ENCODE results near the gene BICC1. TPM values are rescaled to one million over a fixed set of nuclear protein-coding genes. Genes with fewer than 3 reads are reported as not detected.

BICC1 gene, protein sequence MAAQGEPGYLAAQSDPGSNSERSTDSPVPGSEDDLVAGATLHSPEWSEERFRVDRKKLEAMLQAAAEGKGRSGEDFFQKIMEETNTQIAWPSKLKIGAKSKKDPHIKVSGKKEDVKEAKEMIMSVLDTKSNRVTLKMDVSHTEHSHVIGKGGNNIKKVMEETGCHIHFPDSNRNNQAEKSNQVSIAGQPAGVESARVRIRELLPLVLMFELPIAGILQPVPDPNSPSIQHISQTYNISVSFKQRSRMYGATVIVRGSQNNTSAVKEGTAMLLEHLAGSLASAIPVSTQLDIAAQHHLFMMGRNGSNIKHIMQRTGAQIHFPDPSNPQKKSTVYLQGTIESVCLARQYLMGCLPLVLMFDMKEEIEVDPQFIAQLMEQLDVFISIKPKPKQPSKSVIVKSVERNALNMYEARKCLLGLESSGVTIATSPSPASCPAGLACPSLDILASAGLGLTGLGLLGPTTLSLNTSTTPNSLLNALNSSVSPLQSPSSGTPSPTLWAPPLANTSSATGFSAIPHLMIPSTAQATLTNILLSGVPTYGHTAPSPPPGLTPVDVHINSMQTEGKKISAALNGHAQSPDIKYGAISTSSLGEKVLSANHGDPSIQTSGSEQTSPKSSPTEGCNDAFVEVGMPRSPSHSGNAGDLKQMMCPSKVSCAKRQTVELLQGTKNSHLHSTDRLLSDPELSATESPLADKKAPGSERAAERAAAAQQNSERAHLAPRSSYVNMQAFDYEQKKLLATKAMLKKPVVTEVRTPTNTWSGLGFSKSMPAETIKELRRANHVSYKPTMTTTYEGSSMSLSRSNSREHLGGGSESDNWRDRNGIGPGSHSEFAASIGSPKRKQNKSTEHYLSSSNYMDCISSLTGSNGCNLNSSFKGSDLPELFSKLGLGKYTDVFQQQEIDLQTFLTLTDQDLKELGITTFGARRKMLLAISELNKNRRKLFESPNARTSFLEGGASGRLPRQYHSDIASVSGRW
- not detected for total RNA-seq

DNA sequence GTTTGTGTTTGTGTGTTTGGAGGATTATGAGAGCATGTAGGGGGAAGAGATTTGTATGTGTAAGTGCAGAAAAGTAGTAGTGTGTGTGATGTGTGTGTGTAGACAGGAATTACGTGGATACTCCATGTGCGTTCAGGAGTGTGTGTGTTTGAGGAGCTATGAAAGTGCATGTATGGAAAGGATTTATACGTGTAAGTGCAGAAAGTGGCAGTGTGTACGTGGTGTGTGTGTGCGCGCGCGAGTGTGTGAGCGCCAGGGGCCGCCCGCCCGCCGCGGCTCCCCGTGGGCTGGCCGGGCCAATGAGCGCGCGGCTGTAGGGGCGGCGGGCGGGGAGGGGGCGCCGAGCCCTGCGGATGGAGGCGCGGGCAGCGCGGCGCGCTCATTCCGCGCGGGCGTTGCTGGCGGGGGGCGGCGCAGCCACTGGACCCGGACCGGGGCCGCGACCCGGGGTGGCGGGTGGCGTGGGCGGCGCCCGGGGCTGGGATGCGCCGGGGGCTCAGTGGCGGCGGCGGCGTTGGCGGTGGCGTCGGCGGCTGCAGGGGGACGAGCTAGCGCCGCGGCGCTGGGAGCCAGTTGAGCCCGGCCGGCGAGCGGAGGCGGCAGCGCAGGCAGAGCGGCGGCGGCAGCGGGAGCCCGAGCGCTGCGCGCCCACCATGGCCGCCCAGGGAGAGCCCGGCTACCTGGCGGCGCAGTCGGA lies at the start of gene BICC1:
Gene BICC1, plus strand, starts transcription at position 382 of the 697 bp plus-strand sequence. Its CDS starts 272 bp downstream, at position 654.
- Mint-ChIP-seq H3K4me1 (ENCODE audit: low read depth) (peaks cover 10% of the 10 kb centered on the region), H3K9me3 (no peaks in the 10 kb centered on the region), H3K4me3 (peak within 1 kb of the TSS; percentile 64), H3K36me3 (ENCODE audit: insufficient read depth) (no peaks in the 10 kb centered on the region), H3K27me3 (ENCODE audit: low read depth) (peaks cover 21% of the 10 kb centered on the region)
- ATAC-seq (peak; percentile 57 to 66), DNase-seq (no peak)

- ATAC-seq: no peak
- no peak for DNase-seq
- H3K4me3 Mint-ChIP-seq: no peak overlapping the region
- H3K36me3 Mint-ChIP-seq (ENCODE audit: insufficient read depth): no peaks in the 10 kb centered on the region
- peaks cover 14% of the 10 kb centered on the region for H3K9me3 Mint-ChIP-seq
- H3K4me1 Mint-ChIP-seq (ENCODE audit: low read depth): no peaks in the 10 kb centered on the region
- H3K27me3 Mint-ChIP-seq (ENCODE audit: low read depth): peaks cover 19% of the 10 kb centered on the region
Measured at GRCh38 chr10:58464956-58465355, 47.7 kb upstream of the BICC1 start.

DNA sequence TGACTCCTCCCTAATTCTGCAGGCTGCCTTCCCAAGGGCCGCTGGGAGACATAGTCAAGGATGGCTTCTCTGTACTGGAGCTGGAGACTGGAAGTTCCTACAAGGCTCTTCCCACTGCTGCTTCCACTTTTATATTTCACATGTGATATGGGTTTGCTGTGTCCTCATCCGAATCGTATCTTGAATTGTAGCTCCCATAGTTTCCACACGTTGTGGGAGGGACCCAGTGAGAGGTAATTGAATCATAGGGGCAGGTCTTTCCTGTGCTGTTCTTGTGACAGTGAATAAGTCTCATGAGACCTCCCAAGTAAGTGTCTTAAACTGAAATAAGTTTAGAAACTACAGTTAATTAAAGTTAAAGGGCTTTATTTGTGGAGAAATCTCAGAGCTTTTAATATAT lies 47.0 kb upstream of the BICC1 start:
- Mint-ChIP-seq H3K9me3 (peaks cover 14% of the 10 kb centered on the region), H3K4me3 (no peak overlapping the region), H3K36me3 (ENCODE audit: insufficient read depth) (no peaks in the 10 kb centered on the region), H3K27me3 (ENCODE audit: low read depth) (peaks cover 19% of the 10 kb centered on the region), H3K4me1 (ENCODE audit: low read depth) (no peaks in the 10 kb centered on the region)
- ATAC-seq: no peak
- DNase-seq: no peak

GRCh38 chr10:58467931-58468635 lies 44.6 kb upstream of the BICC1 start:
- Mint-ChIP-seq H3K9me3 (peaks cover 5% of the 10 kb centered on the region), H3K4me3 (no peak overlapping the region), H3K36me3 (ENCODE audit: insufficient read depth) (no peaks in the 10 kb centered on the region), H3K4me1 (ENCODE audit: low read depth) (no peaks in the 10 kb centered on the region), H3K27me3 (ENCODE audit: low read depth) (peaks cover 14% of the 10 kb centered on the region)
- ATAC-seq: no peak
- DNase-seq: no peak

- H3K27me3 Mint-ChIP-seq (ENCODE audit: low read depth): peaks cover 5% of the 10 kb centered on the region
- no peaks in the 10 kb centered on the region for H3K4me1 Mint-ChIP-seq (ENCODE audit: low read depth)
- H3K4me3 Mint-ChIP-seq: no peak overlapping the region
- no peaks in the 10 kb centered on the region for H3K36me3 Mint-ChIP-seq (ENCODE audit: insufficient read depth)
- DNase-seq (no peak), ATAC-seq (no peak)
- H3K9me3 Mint-ChIP-seq: no peaks in the 10 kb centered on the region
Measured at GRCh38 chr10:58473976-58474375, 38.7 kb upstream of the BICC1 start.

- H3K36me3 Mint-ChIP-seq (ENCODE audit: insufficient read depth): no peaks in the 10 kb centered on the region
- H3K4me3 Mint-ChIP-seq: no peak overlapping the region
- no peak for DNase-seq
- no peak for ATAC-seq
- H3K4me1 Mint-ChIP-seq (ENCODE audit: low read depth): no peaks in the 10 kb centered on the region
- H3K27me3 Mint-ChIP-seq (ENCODE audit: low read depth): peaks cover 5% of the 10 kb centered on the region
- no peaks in the 10 kb centered on the region for H3K9me3 Mint-ChIP-seq
Measured at GRCh38 chr10:58475322-58476277, 37.1 kb upstream of the BICC1 start.

- H3K9me3 Mint-ChIP-seq: no peaks in the 10 kb centered on the region
- ATAC-seq (no peak), DNase-seq (no peak)
- peaks cover 5% of the 10 kb centered on the region for H3K27me3 Mint-ChIP-seq (ENCODE audit: low read depth)
- no peaks in the 10 kb centered on the region for H3K36me3 Mint-ChIP-seq (ENCODE audit: insufficient read depth)
- H3K4me3 Mint-ChIP-seq: no peak overlapping the region
- H3K4me1 Mint-ChIP-seq (ENCODE audit: low read depth): no peaks in the 10 kb centered on the region
Measured at GRCh38 chr10:58477122-58477521, 35.5 kb upstream of the BICC1 start.

DNA sequence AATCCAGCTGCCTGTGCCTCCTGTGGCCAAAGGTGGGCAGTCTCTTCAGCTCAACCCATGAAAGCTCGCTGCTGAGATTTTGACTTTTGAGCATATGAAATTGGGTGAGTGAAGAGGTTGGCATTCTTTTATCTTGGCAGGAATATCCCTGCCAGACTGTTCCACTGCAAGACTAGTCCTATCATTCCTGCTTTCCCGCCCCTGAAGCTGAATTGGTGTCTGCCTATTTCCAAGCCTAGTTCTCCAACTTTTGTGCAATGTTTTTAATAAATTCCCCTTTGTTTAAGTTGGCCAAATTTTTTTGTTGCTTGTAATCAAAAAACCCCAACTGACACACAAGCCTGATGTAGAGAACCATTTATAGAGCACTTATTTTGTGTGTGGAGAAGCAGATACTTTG lies 34.8 kb upstream of the BICC1 start:
- ATAC-seq: no peak
- Mint-ChIP-seq H3K27me3 (ENCODE audit: low read depth) (peaks cover 5% of the 10 kb centered on the region), H3K4me3 (no peak overlapping the region), H3K36me3 (ENCODE audit: insufficient read depth) (no peaks in the 10 kb centered on the region), H3K4me1 (ENCODE audit: low read depth) (no peaks in the 10 kb centered on the region), H3K9me3 (no peaks in the 10 kb centered on the region)
- no peak for DNase-seq

- no peaks in the 10 kb centered on the region for H3K36me3 Mint-ChIP-seq (ENCODE audit: insufficient read depth)
- ATAC-seq: no peak
- peaks cover 5% of the 10 kb centered on the region for H3K27me3 Mint-ChIP-seq (ENCODE audit: low read depth)
- H3K4me3 Mint-ChIP-seq: no peak overlapping the region
- no peaks in the 10 kb centered on the region for H3K9me3 Mint-ChIP-seq
- no peak for DNase-seq
- no peaks in the 10 kb centered on the region for H3K4me1 Mint-ChIP-seq (ENCODE audit: low read depth)
Measured at GRCh38 chr10:58479045-58479444, 33.6 kb upstream of the BICC1 start.

- H3K9me3 Mint-ChIP-seq: no peaks in the 10 kb centered on the region
- no peaks in the 10 kb centered on the region for H3K36me3 Mint-ChIP-seq (ENCODE audit: insufficient read depth)
- no peak overlapping the region for H3K4me3 Mint-ChIP-seq
- DNase-seq (no peak), ATAC-seq (no peak)
- H3K27me3 Mint-ChIP-seq (ENCODE audit: low read depth): peaks cover 5% of the 10 kb centered on the region
- no peaks in the 10 kb centered on the region for H3K4me1 Mint-ChIP-seq (ENCODE audit: low read depth)
Measured at GRCh38 chr10:58480321-58480720, 32.4 kb upstream of the BICC1 start.

DNA sequence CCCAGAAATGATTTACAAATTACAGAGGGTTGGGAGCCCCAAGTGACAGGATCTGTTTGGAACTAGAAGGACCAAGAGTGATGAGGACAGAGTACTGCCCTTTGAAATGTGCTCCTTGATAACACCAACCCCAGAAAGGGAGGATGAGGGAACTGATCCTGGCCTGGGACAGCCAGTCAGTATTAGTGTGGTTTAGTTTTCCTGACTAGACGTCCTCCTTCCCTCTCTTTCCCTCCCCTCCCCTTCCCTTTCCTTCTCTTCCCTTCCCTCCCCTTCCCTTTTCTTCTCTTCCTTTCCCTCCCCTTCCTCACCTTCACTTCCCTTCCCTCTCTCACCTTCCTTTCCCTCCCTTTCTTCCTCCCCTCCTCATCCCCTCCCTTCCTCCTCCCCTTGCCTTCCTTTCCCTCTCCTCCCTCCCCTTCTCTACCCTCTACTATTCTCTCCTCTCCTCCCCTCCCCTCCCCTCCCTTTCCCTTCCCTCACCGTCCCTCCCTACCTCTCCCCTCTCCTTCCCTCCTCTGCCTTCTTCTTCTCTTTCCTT lies 31.0 kb upstream of the BICC1 start:
- no peaks in the 10 kb centered on the region for H3K4me1 Mint-ChIP-seq (ENCODE audit: low read depth)
- H3K27me3 Mint-ChIP-seq (ENCODE audit: low read depth): peaks cover 3% of the 10 kb centered on the region
- no peak for ATAC-seq
- no peaks in the 10 kb centered on the region for H3K36me3 Mint-ChIP-seq (ENCODE audit: insufficient read depth)
- no peak overlapping the region for H3K4me3 Mint-ChIP-seq
- DNase-seq: no peak
- H3K9me3 Mint-ChIP-seq: no peaks in the 10 kb centered on the region

DNA sequence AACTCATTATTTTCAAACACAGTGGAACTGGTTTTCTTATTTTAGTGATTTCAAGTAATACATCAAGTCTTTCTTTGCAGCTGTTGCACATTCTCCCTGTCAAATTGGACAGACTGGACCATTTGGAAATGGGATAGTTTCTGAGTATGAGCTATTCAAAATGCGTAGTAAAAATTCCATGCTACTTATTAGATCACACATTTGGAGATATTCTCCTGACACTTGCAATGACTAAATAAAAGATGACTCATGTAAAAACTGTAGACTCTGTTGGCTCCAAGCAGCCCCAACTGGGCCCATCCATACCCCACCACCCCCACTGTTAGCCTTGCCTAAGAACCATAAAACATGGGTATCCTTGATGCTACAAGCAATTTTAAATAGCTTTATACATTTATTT lies 25.9 kb upstream of the BICC1 start:
- Mint-ChIP-seq H3K36me3 (ENCODE audit: insufficient read depth) (no peaks in the 10 kb centered on the region), H3K27me3 (ENCODE audit: low read depth) (peaks cover 1% of the 10 kb centered on the region), H3K4me3 (no peak overlapping the region), H3K9me3 (no peaks in the 10 kb centered on the region), H3K4me1 (ENCODE audit: low read depth) (no peaks in the 10 kb centered on the region)
- ATAC-seq: no peak
- DNase-seq: no peak

GRCh38 chr10:58488921-58489320 lies 23.8 kb upstream of the BICC1 start:
- DNase-seq (no peak), ATAC-seq (no peak)
- H3K4me3 Mint-ChIP-seq: no peak overlapping the region

More at GRCh38 chr10:58488921-58489320, 23.8 kb upstream of the BICC1 start:
- no peaks in the 10 kb centered on the region for H3K36me3 Mint-ChIP-seq (ENCODE audit: insufficient read depth)
- H3K4me1 Mint-ChIP-seq (ENCODE audit: low read depth): no peaks in the 10 kb centered on the region
- no peaks in the 10 kb centered on the region for H3K9me3 Mint-ChIP-seq
- peaks cover 1% of the 10 kb centered on the region for H3K27me3 Mint-ChIP-seq (ENCODE audit: low read depth)

All from activated T-cell treated with anti-CD3 and anti-CD28 coated beads, Interleukin-2, amount 50 U/mL, for 4 hours (primary cell).